HTERT RPE-1 (cell line): ENCODE results near the gene PCBD1.

Experiments
- in situ Hi-C: fragments of 300-500 bp; cut with MboI; formaldehyde crosslinking; loops from 4 replicates; pipeline ENCODE4 v1.14.3; 2020; ENCODE audit warnings: low sequenced_read_pairs

PCBD1 gene

DNA sequence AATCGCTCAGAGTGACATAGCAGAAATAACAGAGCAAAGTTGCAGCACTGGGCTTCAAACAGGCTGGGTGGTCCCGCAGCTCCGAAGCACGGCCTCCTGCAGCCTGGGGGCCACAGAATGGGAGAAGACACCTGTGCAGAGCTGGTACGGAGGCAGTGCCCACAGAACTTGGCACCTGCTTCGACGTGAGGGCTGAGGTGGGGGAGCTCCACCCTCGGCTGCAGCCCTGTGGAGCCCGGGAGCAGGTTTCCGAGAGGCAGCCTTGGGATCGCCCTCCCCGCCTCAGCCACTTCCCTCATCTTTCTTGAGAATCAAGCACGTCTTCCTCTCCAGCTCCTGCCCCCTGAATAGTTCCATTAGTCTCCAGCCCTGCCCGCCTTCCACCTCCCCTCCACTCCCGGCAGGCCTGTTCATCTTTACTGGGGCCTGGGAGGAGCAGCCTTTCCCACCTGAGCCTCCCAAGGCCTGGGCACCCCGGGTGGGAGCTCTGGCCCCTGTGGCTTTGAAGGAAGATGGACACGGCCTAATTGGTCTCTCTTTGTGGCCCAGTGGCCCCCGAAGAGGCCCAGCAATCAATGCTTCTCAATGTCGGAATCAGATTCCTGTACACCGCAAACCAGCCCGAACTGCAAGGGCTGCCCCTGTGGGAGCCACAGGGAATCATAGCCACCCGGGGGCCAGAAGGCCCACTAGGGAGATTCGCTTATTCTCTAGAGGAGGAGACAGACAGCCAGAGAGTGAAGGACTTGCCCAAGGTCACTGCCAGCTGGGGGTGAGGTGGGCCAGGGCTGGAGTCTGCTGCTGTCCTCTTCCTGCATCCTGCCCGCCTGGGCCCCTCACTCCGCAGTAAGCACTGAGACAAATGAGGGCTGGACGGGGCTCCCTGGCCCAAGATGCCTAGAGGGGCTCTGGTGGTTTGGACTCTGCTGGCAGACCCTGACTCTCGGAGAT lies 17.0 kb upstream of the PCBD1 start:
- in situ Hi-C loops = no loop called here

DNA sequence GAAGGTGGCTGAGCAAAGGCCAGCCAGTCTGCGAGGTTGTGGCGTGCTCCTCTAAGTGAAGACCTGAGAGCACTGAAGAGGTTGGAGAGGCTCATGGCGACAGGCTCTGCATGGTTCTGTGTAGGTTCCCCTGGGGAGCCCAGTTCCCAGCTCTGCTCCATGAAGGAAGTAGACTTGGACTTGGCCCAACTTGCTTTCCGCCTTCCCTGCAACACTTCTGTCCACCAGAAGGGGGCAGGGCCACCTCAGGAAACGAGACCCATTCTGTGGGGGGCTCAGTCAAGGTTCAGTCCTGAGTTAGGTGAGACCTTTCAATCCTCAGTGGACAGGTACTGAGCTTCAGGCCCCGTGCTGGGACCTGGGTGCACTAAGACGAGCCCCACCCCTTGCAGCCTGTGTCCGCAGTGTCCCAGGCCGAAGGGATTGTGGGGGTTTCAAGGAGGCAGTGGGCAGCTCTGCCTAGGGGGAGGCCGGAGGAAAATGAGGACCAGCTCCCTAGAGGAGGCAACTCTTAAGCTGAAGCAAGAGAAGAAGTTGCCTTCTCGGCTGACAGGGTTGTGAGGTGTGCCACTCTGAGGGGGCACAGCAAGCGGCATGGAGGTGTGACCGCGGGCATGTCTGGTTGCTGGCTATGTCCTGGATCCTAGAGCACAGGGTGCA lies 15.0 kb upstream of the PCBD1 start:
- in situ Hi-C loops = no loop called here

DNA sequence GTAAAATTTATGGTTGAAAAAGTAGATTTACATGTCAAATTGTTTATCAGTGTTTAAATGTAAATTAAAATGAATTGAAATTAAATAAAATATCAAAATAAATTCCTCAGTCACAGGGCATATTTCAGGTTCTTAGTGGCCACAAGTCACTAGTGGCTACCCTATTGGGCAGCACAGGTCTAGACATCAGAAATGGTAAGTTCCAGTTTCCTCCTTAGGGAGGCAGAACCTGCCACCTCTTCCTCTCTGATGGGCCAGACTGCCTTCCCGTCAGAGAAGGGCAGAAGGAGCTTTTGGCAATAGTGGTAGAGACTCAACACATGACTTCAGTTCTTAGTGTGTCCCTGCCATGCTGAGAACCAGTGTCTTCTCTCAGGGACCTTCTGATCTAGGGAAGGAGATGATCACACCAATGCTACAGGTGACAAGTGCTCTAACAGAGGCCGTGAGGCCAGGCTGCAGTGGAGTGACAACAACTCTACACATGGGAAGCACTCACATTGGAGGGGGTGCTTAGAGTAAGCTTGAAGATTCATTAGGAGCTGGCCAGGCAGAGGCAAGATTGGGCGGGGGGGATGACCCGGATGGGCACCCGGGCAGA lies 14.4 kb upstream of the PCBD1 start:
- in situ Hi-C loops = no loop called here

DNA sequence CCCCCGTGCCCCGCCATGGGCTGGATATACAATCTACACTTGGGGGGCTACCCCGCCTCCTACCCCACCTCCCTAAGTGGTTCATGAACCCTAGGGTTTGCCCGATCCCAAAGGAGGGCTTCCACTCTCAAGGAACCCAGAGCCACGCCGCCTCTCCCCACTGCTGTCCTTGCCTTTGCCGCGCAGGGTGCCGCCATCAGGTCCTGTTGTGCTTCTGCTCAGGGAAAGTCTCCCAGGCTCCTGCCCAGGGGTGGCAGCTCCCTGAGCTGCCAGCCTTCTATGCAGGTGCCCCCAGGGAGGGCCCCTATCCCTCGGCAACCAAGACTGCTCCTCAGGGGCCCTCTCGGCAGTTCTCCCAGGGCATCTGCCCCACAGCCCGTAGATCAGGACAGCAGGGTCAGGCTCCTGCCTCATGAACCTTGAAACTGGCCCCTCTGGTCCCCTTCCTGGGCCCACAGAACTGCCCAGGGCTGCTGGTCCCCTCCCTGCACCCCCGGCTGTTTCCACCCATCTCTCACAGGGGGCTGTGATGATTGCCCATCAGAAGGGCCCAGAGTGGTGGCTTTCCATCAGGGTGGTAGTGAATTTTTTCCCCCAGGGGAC lies 13.0 kb upstream of the PCBD1 start:
- in situ Hi-C loops = no loop called here

DNA sequence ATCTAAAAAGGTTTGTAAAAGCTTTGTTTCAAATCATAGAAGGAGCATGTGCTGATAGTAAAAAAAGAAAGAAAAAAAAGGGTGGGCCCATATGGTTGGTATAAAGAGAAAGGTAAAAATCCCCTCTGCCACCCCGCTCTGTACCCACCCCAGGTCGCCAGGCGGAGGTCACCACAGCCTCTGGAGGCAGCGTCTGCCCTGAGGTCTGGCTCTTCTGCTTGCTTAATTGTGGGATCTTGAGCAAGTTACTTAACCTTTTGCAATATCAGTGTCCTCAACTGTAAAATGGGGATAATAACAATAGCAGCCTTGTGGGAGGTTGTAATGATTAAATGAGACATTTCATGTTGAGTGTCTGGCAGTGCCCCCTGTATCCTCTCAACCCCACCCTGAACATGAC lies 10.7 kb upstream of the PCBD1 start:
- in situ Hi-C loops = no loop called here

DNA sequence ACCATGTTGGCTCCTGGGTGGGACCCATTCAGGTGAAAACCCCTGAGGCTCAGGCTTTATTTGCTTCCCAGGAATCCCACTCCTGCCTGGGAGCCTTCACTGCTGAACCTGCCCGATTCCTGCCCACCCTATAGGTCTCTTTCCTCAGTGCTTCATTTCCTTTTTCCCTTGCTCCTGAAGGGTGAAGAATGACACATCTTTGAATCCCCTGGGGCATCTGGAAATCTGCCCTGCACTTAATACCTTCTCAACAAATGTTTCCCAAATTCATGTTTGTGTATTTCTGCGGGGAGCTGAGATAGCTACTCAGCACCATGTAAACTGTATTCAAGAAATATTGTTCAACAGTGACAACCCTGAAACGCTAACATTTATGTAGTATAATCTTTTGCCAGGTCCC lies 10.3 kb upstream of the PCBD1 start:
- in situ Hi-C loops = no loop called here

DNA sequence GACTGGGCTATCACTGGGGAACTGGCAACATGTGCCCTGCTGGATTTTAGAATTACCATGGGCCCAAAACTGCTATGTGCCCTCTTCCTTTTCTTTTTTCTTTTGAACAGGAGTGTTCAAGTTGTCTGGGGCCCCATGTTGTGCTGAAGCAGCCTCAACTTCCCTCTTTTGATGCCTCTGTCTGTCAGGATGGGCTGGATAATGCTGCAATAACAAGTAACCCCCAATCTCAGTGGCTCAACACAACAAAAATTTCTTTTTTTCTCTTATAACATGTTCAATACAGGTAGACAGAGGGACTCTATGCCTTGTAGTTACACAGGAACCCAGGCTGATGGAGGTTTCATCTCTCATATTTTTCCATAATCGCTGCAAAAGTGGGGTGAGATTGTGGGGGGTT lies 8.2 kb upstream of the PCBD1 start:
- in situ Hi-C loops = no loop called here

DNA sequence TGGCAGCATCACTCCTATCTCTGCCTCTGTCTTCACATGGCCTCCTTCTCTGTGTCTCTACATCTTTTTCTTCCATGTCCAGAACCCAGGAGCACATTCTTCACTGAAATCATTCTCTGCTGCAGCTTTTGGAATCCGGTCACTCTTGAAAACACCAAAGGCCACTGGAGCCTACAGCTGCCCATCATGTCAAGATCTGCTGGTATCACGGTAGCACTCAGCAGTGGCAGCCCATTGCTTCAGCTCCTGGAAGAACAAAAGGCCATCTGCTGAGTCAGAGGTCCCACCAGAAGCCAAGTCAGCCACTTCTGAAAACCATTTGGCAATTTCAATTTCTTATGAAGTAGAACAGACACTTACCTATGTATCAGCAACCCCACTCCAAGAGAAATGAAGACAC lies 6.1 kb upstream of the PCBD1 start:
- in situ Hi-C loops = no loop called here

DNA sequence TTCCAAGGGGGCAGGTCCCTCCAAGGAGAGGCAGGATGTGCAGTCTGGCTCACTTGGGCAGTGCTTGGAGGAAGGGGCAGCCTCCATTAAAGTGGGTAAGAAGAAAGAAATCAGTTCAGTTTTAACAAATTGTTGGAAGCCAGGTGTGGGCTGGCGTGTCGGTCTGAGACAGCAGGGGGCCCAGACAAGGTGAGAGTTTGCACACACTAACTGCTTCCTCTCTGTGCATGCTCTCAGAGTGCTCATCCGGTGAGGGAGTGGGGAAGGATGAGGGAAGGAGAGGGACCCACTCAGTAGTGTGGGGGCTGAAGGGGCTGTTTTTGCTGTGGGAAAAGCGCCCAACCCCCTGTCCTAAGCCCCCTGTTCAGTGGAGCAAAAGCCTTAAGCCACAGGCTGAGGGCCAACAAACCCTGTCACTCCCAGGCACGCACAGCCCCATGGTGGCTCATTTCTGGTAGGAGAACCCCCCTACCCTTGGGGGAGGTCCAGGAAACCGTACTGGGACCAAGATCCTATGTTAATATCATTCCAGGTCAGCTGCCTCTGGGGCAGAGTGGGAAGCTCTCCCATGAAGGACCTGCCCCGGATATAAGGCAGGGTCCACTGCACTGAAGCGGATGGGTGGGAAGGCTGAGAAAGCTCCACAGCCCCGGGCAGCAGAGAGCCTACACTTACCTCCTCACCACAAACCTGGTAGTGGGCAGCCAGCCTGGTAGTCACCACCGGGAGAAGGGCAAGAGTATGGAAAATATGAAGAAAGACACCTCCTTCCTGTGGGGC lies 5.1 kb upstream of the PCBD1 start:
- in situ Hi-C loops = no loop called here

DNA sequence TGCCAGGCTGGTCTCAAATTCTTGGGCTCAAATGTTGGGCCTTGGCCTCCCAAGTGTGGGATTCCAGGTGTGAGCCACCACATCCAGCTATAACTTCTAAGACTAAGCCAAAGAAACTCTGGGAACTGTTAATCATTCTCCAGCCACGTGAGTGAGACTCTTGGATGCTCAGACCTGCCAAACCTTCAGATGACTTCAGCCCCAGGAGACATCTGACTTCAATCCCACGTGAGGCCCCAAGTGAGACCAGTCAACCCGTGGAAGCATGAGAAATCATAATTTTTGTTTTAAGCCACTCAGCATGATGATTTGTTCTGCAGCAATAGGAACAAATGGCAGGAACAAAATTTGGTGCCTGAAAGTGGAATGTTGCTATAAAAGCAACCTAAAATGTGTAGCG lies 4.3 kb upstream of the PCBD1 start:
- in situ Hi-C loops = no loop called here

DNA sequence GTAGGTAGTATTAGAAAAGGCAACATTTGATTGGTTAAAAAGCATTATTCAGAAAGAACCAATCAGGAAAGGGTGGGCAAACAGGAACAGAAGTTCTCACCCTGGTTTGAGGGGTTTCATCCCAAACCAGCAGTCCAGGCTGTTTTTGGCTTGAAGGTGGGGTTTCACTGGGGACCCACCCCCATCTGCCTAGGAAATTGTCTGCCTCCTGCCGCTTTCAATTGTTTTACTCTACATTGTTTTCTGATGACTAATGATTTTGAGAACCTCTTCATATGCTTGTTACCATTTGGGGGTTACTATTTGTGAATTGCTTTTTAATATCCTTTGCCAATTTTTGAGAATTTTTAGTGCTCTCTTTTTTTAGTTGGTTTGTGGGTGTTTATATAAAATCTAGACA lies 3.3 kb upstream of the PCBD1 start:
- in situ Hi-C loops = no loop called here

DNA sequence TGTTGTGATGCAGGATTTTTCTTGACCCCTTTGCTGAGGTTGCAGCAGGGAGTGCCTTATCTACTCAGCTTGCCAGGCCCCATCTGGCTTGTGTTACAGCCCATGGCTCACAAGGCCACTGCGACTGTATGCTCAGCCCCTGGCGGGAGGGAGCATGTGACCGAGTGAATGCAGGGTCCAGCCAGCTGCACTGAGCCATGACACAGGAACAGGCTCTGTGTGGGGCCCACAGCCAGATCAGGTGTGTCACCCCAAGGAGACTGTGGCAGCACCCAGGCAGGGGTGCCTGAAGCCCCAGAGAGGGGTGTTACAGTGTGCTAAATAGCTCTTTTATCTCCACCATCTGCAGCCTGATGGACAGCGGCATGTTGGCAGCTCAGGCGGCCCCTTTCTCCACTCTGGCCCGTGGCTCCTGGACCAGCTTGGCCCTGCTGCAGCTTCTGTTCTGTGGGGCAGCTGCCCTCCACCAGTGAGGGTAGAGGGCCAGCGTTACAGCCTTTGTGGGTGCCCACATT lies 2.6 kb upstream of the PCBD1 start:
- in situ Hi-C loops = no loop called here

DNA sequence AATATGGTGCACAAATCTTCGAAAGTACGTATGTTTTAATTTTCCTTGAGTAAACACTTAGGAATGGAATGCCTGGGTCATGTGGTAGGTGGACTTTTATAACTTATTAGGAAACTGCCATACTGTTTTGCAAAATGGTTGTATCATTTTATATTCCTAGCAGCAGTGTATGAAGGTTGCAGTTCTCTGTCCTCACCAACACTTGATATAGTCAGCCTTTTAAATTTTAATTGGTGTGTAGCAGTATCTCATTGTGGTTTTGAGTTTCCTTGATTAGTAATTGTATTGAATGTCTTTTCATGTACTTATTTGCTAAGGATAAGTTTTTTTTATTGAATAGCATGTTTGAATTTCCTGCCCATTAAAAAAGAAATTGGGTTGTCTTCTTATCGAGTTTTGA lies 926 bp upstream of the PCBD1 start:
- in situ Hi-C loops = no loop called here

DNA sequence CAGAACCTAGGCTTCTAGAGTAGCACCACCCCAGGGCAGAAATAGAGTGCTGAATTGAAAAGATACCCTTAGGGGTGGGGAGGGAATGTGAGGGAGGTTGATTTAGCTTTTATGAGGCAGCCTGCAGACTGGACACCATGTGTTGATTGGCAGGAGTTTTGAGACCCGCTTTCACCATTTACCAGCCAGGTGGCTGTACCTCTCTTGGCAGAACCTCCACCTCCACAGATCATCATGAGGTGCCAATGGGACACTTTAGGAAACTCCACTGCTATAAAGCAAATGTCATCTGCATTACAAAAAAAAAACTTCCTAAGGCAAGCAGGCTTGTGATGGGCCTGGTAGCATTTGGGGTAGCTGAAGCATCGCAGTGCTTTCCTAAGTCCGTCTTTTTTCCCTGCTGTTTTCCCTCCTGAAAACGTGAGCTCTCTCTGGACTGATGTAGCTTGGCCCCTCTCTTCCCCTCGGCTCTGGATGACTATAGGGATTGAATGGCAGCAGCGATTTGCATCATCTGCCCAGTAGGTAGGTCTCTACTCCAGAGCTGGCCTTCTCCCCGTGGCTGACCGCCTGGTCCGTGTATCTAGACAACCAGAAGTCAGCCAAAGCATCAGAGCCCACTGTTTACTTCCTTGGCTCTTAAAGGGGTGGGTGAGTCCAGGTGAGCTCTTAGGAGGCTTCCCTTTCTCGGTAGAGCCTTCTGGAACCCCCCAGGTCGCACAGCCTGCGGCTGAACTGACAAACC lies 1.3 kb downstream of the PCBD1 start:
- in situ Hi-C loops = no loop called here

DNA sequence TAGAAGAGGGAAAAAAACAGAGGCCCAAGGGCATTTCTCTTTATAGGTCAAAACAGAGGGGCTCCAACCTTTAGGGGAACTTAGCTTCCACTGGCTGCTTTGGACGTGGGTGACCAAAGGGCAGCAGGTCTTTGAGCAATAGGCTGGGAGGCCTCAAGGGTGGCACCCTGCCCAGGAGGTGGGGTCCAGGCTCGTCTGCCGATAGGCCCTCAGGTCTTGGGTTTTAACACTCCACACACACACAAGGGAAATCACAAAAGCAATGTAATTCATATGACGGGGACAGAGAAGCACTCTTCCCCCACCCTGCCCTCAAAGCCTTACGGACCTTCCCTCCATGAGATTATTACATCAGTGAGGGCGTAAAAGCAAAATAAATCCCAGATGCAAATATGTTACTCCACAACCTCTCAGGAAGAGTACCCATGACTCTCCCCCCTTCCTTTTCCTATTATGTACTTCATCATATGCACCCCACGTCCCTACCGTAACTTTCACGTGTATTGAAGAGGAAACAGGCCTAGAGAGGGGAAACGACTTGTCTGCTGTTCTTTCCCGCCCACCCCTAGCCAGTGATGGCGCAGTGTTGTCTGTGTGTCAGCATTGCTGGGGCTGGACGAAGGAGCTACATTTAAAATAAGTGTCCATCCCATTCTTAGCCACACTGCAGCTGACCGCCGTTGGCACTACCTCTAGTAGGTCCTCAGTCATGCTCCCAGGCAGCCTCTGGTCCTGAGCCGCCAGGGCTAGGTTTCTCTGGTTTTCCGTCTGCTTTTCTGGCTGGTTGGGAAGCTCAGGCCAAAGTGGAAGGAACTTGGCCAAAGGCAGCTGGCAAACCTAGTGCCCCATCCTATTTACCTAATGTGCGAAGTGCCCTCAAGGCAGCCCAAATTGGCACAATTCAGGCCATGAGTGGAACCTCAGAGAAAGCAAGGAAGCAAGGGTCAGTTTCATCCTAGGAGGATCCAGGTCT lies 2.1 kb downstream of the PCBD1 start:
- in situ Hi-C loops = no loop called here

DNA sequence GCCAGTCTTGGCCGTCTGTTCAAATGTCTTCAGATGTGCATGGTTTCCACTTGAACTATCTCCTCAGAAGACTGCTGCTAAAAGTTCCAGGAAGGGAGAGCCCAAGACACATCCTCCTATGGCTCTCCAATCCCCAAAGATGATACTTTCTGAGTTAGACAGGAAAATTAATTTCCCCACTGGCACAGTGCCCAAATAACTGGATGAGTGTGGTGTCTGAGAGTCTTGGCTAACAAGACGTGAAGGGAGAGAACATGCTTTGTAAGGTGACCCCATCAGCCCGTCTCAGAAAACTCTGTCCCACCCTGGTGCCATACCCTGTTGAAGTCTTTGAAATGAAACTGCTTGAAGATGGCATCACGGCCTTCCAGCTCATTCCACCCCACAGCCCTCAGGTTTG lies 2.9 kb downstream of the PCBD1 start:
- in situ Hi-C loops = no loop called here

DNA sequence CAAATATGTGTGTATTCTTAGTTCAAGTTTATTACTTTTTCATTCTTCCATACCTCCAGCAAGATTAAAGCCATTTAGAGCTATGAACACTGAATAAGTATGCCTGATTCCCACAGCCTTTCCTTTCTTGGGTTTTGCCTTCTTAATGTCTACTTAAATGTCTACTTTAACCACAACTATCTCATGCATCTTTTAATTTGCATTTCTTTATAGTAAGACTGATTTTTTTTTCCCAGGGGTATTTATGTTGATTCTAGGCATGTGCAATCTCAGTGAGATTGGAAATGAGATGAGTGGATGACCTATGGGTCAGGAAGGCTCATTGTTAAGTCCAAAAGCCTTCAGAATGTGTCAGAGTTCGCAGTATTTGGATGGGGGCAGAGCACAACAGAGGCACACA lies 3.6 kb downstream of the PCBD1 start:
- in situ Hi-C loops = no loop called here

DNA sequence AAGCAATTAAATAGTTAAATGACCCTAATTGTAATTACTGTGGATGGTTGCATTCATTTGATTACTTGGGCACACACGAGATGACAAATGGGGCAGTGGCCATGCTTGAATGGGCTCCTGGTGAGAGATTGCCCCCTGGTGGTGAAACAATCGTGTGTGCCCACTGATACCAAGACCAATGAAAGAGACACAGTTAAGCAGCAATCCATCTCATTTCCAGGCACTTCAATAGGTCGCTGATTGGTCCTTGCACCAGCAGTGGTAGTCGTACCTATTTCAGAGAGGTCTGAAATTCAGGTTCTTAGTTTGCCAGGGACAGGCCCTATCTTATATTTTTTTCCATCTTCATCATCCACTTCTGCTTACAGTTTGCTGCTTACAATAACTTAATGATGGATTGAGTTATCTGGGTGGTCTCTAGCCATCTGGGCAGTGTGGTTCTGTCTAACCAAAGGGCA lies 8.3 kb downstream of the PCBD1 start:
- in situ Hi-C loops = no loop called here

DNA sequence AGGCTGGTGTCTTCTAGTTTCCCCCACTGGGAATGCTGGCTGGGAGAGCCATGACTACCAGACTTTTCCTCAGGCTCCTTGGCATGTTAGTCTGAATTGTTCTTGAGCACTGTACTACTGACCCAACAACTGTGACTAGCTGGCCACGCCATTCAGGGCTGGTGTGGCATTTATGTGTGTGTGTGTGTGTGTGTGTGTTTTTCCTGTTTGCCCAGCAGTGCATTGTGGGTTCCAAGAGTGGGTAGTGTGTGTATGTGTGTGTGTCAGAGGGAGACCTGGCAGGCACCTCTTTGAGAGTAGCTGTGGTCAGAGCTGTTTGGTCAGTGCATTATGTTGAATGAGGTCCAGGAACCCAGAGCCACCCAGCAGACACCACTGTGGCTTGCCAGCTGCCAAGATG lies 9.2 kb downstream of the PCBD1 start:
- in situ Hi-C loops = no loop called here
